Muscle layer of colon (tissue), 2 donors: Measurements from ENCODE around the gene OSBPL9.

Source experiments
- H3K27ac ChIP-seq: one replicate; pipeline ENCODE4 v1.7.0; 2013; ENCODE audit warnings: low read depth, mild to moderate bottlenecking, low read length, moderate library complexity
- H3K27me3 ChIP-seq, 2 donors: one replicate each; pipeline ENCODE4 v1.7.0; 2013; ENCODE audit warnings: low read length in 2 of 2, mild to moderate bottlenecking in 2 of 2; ENCODE audit not compliant: insufficient read depth in 2 of 2, control insufficient read depth in 1 of 2
- H3K36me3 ChIP-seq: one replicate; pipeline ENCODE4 v1.7.0; 2013; ENCODE audit warnings: mild to moderate bottlenecking, low read length; ENCODE audit not compliant: insufficient read depth
- H3K4me1 ChIP-seq: one replicate; pipeline ENCODE4 v1.7.0; 2013; ENCODE audit warnings: mild to moderate bottlenecking, low read length; ENCODE audit not compliant: insufficient read depth
- H3K4me3 ChIP-seq, 2 donors: one replicate each; pipeline ENCODE4 v1.7.0; 2013; ENCODE audit warnings: low read length in 2 of 2, low read depth in 1 of 2, mild to moderate bottlenecking in 1 of 2, moderate library complexity in 1 of 2
- H3K9ac ChIP-seq: one replicate; pipeline ENCODE4 v1.7.0; 2013; ENCODE audit warnings: low read length
- H3K9me3 ChIP-seq: one replicate; pipeline ENCODE4 v1.7.0; 2013; ENCODE audit warnings: mild to moderate bottlenecking, low read length
- donor health status: abdominal sarcoma.
- donor health status: Adenocarcinoma of cecum.

Gene OSBPL9

DNA sequence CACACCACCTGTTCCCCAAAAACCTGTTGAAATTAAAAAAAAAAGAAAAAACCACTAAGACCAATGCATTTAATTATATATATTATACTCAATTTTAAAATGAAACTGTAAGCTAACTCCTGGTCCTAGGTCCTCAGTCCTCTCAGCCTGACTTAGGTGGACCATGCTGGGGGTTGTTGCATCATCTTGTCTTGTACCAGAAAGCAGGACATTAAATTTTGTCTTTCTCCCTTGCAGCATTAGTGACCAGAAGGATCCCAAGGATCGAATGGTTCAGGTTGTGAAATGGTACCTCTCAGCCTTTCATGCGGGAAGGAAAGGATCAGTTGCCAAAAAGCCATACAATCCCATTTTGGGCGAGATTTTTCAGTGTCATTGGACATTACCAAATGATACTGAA, 164.0 kb downstream of the OSBPL9 start:
- Histone ChIP-seq H3K4me1 (peaks cover 5% of the 10 kb centered on the region), H3K27ac (no peak overlapping the region), H3K9me3 (no peaks in the 10 kb centered on the region), H3K9ac (no peak overlapping the region), H3K36me3 (peaks cover 26% of the 10 kb centered on the region), H3K27me3 (no peaks in the 10 kb centered on the region), H3K4me3 (no peak overlapping the region)

DNA sequence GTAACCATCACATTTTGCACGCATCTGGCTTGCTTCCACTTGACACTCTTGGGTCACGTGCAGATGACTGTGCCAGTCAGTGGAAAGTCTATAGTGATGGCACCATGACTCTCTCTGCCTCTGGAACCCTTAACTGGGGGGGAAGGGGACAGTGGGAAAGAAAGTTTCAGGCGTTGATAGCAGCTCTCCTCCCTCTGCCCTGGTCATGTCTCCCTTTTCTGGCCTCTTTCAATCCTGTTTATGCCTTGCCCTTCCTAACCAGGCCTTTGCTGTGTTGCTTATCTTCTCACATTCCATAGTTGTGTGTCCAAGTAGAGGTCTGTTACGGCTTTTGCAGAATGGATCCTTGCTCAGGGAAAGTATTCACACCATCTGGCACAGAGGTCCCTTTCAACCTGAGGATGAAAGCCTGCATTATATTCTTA, 168.1 kb downstream of the OSBPL9 start:
- H3K27ac ChIP-seq = no peak overlapping the region
- peaks cover 49% of the 10 kb centered on the region for H3K36me3 ChIP-seq
- peaks cover 9% of the 10 kb centered on the region for H3K4me1 ChIP-seq

DNA sequence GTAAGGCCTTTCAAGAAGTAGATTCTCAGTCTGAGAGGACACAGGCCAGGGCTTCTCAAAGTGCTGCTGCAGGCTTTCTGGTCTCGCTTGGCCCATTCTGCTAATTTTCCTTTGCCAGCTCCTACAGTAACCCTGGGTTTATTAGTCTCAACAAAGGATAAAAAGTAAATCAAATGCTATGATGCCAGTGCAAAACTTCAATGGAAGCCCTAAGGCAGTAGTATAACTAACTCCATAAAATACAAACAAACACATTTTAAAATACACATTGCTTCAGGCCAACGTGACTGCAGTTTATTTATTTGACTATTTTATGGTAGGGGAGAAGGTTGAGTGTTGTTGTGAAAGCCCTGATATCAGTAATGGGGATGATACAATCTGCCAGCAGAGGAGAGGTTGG, 172.0 kb downstream of the OSBPL9 start:
- Histone ChIP-seq H3K9me3 (no peaks in the 10 kb centered on the region), H3K36me3 (peaks cover 72% of the 10 kb centered on the region), H3K4me1 (peaks cover 9% of the 10 kb centered on the region), H3K27me3 (no peaks in the 10 kb centered on the region), H3K9ac (no peak overlapping the region), H3K27ac (no peak overlapping the region), H3K4me3 (no peak overlapping the region)

More for the DNA sequence above, 168.1 kb downstream of the OSBPL9 start:
- Histone ChIP-seq H3K4me3 (no peak overlapping the region), H3K9me3 (no peaks in the 10 kb centered on the region), H3K9ac (no peak overlapping the region), H3K27me3 (no peaks in the 10 kb centered on the region)

DNA sequence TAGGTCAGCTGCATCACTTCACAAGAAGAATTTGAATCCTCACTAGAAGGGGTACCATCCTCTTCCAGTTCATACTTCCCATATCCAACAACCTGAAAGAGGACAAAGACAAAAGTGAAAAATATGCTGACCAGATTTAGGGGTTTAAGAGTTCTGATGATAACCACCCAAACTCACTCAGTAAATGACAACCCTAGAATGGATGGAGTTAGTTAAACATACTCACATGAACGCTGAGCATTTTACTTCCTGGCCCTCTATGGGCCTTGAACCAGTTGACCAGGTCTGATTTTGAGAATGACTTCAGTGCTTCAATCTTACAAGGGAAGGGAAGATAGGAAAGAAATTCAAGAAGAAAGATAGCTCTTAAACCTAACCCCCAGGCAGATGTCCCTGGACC, 172.4 kb downstream of the OSBPL9 start:
- H3K36me3 ChIP-seq = peaks cover 72% of the 10 kb centered on the region

DNA sequence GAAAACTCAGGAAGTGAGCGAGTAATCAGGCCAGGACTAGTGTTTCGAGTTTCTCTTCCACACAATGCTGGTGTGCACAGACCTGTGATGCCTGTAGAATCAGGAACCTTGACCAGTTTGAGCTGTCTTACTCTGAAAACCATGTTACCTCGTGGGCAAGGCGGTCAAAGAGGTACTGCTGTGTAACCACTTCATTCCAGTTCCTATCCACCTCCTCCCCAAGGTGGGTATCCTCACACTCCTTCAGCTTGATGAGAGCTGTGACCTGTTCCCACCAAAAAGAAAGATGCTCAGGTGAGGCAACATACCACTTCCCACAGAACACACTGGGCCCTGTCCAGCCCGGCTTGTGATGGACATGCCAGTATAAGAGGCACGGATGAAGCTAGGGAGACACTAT, 173.5 kb downstream of the OSBPL9 start:
- Histone ChIP-seq H3K36me3 (peaks cover 81% of the 10 kb centered on the region), H3K4me3 (no peak overlapping the region), H3K4me1 (peaks cover 7% of the 10 kb centered on the region), H3K27me3 (no peaks in the 10 kb centered on the region), H3K9ac (no peak overlapping the region), H3K27ac (no peak overlapping the region), H3K9me3 (no peaks in the 10 kb centered on the region)

More for the DNA sequence above, 172.4 kb downstream of the OSBPL9 start:
- H3K27ac ChIP-seq = no peak overlapping the region
- no peaks in the 10 kb centered on the region for H3K9me3 ChIP-seq
- H3K27me3 ChIP-seq = no peaks in the 10 kb centered on the region
- no peak overlapping the region for H3K4me3 ChIP-seq
- peaks cover 9% of the 10 kb centered on the region for H3K4me1 ChIP-seq
- no peak overlapping the region for H3K9ac ChIP-seq

DNA sequence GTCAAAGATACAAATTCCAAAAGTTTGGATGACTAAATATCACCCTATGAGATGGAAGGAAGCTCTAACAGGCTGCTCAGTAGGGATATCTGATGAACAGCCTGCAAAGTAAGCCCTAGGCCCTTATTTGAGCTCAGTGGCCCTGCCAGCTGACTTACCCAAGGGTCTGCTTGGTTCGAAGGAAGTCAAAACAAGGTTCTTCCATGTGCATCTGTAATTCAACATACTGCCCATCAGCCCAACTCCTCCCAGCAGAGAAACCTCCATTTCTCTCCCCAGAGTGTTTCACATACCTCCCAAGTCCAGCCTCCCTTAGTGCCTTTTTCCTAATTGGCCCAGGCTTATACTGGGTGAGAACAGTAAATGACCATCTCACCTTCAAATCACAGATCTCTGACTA, 175.0 kb downstream of the OSBPL9 start:
- no peaks in the 10 kb centered on the region for H3K27me3 ChIP-seq
- no peak overlapping the region for H3K27ac ChIP-seq
- H3K4me3 ChIP-seq = no peak overlapping the region
- no peak overlapping the region for H3K9ac ChIP-seq
- peaks cover 79% of the 10 kb centered on the region for H3K36me3 ChIP-seq
- H3K4me1 ChIP-seq = no peaks in the 10 kb centered on the region
- H3K9me3 ChIP-seq = no peaks in the 10 kb centered on the region

DNA sequence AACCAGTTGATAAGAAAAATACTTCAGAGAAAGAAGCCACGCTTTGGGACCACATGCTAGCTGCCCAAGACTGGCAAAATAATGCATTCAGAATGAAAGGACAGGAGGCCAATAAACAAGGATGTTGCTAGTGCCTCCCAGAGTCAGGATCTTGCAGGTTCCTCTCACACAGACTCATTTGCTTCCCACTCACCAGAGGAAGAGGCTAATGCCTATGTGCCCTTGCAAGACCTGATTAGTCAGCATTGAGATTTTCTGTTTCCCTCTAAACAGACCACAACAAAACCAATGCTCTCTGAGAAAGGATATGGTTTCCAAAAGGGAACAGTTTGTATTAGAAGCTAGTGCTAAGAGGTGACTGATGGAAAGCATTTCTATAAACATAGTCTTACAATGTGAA, 176.0 kb downstream of the OSBPL9 start:
- no peak overlapping the region for H3K4me3 ChIP-seq
- H3K36me3 ChIP-seq = peaks cover 79% of the 10 kb centered on the region
- H3K27ac ChIP-seq = no peak overlapping the region
- H3K27me3 ChIP-seq = no peaks in the 10 kb centered on the region
- no peaks in the 10 kb centered on the region for H3K4me1 ChIP-seq
- H3K9me3 ChIP-seq = no peaks in the 10 kb centered on the region
- H3K9ac ChIP-seq = no peak overlapping the region

DNA sequence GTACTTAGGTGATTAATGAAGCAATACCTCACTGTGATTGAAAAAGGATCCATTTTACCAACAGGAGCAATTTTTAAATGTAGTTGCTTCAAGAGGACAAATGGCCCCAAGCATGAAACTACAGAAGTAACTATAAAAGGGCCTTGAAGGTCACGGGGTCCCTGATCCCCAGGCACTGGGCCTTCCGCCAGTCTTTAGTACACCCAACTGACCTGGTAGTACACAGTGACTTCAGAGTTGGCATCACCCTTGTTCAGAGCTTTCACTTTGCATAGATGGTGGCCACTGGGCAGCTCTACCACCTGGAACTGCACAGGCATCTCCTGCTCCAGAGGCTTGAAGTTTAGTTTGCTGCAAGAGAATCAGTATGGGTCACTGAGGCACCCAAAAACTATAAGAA, 177.4 kb downstream of the OSBPL9 start:
- Histone ChIP-seq H3K9me3 (no peaks in the 10 kb centered on the region), H3K4me3 (no peak overlapping the region), H3K36me3 (peaks cover 77% of the 10 kb centered on the region), H3K4me1 (no peaks in the 10 kb centered on the region), H3K9ac (no peak overlapping the region), H3K27ac (no peak overlapping the region), H3K27me3 (no peaks in the 10 kb centered on the region)

DNA sequence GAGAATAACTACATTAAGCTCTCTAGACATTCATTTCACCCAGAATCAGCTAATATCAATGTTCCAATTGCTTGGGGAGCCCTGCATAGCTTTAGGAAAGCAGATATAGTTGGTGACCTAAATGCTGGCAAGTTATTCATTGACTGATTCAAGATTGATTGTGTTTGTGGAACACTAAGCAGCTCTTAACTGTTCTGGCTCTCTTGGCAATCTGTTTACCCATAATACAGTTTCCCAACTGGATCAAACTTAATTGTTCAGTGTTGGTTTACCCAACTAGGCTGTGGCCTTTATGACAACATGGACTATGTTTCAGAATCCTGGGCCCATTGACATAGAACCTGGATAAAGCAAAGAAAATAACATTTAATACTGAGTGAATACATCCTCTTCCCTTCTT, 178.0 kb downstream of the OSBPL9 start:
- H3K27me3 ChIP-seq = no peaks in the 10 kb centered on the region
- no peak overlapping the region for H3K4me3 ChIP-seq
- no peaks in the 10 kb centered on the region for H3K4me1 ChIP-seq
- H3K27ac ChIP-seq = no peak overlapping the region
- H3K9me3 ChIP-seq = no peaks in the 10 kb centered on the region
- H3K36me3 ChIP-seq = peaks cover 75% of the 10 kb centered on the region
- no peak overlapping the region for H3K9ac ChIP-seq

DNA sequence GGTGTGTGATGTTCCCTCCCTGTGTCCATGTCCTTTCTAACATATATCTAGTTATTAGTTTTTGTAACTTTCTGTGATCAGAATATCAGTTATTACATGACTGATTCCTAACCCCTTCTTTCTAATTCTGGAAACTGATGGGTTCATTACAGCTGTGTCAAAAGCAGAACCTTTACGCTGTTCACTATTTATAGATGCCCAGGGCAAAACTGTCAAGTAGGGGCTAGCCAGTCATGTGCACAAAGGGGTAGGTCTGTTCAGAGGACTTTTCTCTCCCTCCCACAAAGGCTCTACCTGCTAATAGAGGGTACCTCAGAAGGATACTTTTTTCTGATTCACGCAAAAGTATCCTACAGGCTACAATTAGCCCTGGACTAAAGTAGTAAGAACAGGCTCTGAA, 182.5 kb downstream of the OSBPL9 start:
- Histone ChIP-seq H3K9ac (no peak overlapping the region), H3K9me3 (no peaks in the 10 kb centered on the region), H3K27ac (no peak overlapping the region), H3K4me1 (no peaks in the 10 kb centered on the region), H3K4me3 (no peak overlapping the region), H3K36me3 (peaks cover 45% of the 10 kb centered on the region), H3K27me3 (no peaks in the 10 kb centered on the region)

DNA sequence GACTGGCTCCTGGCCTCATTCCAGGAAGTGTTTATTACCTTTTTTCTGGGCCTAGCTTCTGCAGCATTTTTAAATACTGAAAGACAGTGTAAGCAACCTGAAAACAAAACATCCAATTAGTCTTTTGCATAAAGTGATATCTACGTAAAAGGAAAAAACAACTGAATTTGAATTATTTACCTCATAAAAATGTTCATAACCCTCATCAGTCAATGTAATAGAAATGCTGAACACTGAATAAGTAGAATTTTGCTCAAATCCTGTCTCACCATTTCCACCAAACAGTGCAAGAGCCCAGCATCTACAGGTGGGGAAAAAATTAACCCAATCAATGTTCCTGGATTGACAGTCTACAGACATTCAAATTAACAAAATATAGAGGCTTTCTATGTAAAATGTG, 197.6 kb downstream of the OSBPL9 start:
- Histone ChIP-seq H3K9me3 (no peaks in the 10 kb centered on the region), H3K27me3 (no peaks in the 10 kb centered on the region), H3K27ac (no peak overlapping the region), H3K36me3 (peaks cover 45% of the 10 kb centered on the region), H3K4me3 (no peak overlapping the region), H3K4me1 (no peaks in the 10 kb centered on the region), H3K9ac (no peak overlapping the region)

DNA sequence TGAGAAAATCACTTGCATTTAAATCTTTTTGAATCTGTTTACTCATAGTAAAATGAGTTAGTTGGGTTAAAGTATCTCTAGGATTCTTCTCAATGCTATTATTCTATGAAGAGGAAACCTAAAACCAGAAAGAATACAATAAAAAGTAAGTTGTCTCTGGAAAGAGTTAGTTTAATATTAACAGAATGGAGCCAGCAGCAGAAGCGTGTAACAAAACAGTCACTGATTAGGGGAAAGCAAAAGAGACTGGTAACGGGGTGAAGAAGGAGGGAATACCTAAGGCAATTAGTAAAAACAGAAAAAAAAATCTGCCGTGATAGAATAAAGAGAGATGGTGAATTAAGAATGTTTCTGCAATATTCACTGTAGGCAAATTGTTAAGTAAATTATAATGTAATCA, 201.6 kb downstream of the OSBPL9 start:
- no peaks in the 10 kb centered on the region for H3K9me3 ChIP-seq
- H3K27me3 ChIP-seq = no peaks in the 10 kb centered on the region
- no peak overlapping the region for H3K27ac ChIP-seq
- H3K9ac ChIP-seq = no peak overlapping the region
- no peaks in the 10 kb centered on the region for H3K4me1 ChIP-seq
- H3K4me3 ChIP-seq = no peak overlapping the region
- H3K36me3 ChIP-seq = peaks cover 50% of the 10 kb centered on the region
